Suppressor macrophage (primary cell): ENCODE data around the gene CCHCR1.
A peak's percentile ranks its signal among the peaks of the same experiment; 100 is the strongest.
"Not testable (repeated sequence)": the region's sequence is repeated elsewhere in the genome, so short reads cannot be mapped to it uniquely, and the experiment has no call there.

Experiments used
- DNase-seq, 4 experiments: peaks; one replicate each; pipeline ENCODE4 v3.0.0-alpha.2; 2020 to 2022

The CCHCR1 gene

DNA sequence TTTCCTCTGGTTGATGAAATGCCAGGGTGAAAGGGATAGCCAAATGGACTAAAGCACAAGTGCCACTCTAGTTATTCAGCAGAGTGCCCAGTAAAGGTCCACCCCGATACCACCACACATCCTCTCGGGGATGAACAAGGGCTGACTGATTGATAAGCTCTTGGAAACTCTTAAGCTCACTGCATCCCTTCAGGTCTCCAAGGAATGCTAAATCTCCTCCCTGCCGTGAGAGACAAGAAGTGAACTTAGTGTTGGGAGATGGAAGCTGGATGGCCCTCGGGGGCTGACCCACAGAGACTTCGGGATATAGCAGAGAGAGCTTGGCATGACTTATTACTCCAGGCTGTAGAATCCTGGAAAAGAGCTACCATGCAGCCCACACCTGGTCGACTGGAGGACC lies 26.3 kb upstream of the CCHCR1 start:
- not testable (repeated sequence) for DNase-seq

DNA sequence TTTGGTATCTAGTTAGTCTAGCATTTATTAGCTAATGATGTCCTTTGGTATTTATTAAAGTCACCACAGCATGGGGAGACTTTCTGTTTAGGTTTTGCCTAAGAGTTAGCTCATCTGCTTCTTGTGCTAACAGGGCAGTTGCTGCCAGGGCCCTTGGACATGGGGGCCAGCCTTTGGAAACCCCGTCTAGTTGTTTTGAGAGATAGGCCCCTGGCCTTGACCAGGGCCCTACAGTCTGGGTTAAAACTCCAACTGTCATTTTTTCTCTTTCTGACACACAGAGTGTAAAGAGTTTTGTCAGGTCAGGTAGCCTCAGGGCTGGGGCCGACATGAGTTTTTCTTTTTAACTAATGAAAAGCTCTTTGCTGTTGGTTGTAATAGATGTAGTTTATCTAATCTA lies 25.7 kb upstream of the CCHCR1 start:
- not testable (repeated sequence) for DNase-seq

DNA sequence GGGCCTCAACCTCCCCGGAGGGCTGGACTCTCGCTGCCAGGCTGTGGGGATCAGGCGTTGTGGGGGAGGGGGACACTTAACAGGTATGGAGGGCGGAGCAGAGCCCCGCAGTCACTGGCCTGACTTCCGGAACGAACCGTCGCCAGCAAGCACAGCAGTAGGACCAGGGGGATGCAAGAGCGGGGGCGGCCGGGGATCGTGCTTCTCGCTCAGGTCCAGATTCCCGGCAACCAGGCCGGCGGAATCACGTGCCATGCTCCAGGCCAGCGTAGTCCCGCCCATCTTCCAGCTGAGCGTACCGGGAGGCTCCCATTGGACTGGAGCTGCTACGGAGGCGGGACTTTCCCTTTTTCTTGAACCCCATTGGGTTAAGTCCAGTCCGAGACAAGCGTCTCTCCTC lies 22.9 kb upstream of the CCHCR1 start:
- DNase-seq = peak; percentile 80 to 88 (median 84)

DNA sequence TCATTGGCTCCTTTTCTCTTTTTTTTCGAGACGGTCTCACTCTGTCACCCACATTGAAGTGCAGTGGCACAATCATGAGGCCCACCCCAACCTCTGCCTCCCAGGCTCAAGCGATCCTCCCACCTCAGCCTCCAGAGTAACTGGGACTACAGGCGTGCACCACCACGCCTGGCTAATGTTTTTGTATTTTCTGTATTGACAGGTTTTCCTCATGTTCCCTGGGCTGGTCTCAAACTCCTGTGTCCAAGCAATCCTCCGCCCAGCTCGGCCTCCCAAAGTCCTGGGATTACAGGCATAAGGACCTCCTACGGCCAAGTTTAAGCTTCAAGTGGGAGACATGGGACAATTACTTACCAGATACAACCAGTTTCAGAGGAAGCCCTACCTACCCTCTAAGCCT lies 22.3 kb upstream of the CCHCR1 start:
- no peak for DNase-seq

DNA sequence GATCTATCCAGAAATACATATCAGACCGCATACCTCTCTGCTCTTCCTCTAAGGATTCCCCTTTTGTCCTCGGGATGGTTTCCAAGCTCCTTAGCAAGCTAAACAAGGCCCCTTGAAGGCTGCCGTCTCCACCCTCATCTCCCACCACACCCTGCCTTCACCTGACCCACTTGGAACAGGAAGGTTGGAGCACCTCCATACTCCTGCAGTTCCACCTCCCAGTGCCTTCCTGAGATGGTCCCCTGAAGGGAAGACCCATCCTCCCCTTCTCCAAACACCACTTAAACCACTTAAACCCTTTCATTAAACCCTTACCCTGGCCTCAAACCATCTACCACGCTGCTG lies 21.4 kb upstream of the CCHCR1 start:
- no peak for DNase-seq

DNA sequence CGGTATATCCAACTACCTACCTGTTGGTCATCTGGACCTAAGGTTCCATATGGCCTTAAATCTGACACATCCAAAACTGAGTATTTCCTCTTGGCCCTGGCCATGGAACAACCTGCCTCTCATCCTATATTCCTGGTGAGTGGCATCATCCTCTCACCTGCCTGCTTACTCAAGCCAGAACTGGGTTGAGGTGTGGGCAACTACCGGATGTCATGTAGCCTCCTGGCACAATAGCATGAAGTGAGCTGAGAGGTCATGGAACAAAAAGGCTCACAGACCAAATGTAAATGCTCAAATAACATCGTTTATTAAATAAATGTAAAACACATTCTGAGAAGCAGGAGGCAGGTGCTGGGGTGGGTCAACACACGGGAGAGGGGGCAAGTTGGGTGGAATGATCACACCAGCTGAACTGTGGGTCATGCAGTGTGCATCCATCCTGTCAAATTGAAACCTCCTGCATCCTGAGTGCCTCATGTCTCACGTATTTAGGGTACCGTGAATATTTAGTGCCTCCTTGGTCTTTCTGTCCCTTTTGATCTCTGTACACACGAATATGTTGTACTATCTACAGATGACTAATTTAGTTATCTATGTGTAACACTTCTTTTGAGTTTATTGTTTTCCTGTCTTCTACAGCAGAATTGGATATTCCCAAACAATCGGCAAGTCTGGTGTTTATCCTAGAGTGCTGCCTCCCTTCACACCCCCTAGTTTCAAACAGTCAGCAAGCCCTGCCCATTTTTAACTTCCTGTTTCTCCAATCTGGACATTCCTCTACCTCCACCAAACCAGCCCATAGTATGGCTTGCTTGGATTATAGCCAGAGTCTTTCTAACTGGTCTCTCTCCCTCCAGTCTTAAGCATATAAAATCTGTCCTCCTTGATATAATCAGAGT lies 20.8 kb upstream of the CCHCR1 start:
- peak in 1 of 4 experiments; percentile 20 for DNase-seq

DNA sequence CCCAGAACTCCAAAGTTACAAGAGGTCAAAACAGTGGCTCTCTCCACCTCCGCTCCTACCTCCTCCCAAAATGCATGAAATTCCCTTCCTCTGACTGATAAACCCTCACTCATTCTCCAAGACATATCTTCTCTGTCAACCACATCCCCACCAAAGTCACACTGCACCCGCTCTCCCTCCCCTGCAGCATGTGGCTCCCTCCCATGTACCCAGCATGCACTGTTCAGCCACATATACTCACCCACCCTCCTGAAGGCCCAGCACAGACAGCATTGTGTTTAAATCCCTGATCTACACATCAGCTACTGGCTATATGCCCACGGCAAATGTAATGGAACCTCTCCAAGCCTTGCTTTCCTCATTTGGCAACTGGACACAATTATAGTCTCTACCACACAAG lies 18.4 kb upstream of the CCHCR1 start:
- no peak for DNase-seq

DNA sequence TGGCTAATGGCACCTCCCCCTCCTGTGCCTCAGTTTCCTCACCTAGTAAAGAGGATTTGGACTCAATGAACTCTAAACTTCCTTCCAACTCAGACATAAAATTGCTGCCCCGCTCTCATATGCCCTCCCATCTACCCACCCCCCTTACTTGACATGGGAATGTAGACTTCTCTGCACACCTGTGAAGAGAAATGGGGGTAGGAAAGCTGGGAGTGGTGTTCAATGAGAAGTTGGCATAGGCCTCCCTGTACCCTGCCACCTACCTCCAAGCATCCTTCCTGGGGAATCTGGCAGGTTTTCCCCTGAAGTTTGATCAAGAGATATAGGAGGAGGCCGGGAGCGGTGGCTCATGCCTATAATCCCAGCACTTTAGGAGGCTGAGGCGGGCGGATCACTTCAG lies 16.8 kb upstream of the CCHCR1 start:
- DNase-seq = no peak

DNA sequence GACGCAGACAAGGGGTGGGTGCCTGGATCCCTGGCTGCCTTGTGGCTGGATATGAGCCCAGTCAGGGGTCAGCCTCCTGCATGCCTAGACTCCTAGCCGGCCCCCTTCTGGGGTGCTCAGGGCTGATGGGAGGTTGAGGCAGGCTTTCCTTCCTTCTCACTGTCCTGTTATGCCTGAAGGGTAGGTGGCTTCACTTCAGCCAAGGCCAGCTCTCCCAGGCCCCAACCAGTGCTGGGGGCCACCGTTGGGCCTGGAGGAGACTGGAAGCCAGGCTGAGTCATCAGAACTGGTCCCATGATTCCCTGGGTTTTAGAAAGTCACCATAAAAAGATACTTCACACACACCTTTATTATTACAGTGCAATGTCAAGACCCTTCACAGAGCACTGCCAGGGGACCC lies 15.8 kb upstream of the CCHCR1 start:
- DNase-seq = no peak

DNA sequence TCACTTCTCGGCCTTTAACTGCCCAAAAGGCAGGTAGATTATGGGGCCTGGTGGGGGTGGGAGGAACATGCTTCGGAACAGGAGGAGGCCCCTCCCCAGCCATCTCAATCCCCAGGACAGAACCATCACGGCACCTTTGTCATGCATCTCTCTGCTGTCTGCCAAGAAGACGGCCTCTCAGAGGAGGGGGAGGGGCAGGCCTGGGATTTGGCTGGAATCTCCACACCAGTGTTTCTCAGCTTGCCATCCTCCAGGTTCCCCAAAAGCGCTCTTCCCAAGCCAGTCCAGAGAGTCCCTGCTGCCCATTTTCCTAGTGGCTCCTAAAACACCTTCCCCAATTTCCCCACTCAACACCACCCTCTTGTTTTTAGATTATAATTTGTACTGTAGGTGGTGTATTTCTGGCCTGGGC lies 15.4 kb upstream of the CCHCR1 start:
- DNase-seq = no peak

DNA sequence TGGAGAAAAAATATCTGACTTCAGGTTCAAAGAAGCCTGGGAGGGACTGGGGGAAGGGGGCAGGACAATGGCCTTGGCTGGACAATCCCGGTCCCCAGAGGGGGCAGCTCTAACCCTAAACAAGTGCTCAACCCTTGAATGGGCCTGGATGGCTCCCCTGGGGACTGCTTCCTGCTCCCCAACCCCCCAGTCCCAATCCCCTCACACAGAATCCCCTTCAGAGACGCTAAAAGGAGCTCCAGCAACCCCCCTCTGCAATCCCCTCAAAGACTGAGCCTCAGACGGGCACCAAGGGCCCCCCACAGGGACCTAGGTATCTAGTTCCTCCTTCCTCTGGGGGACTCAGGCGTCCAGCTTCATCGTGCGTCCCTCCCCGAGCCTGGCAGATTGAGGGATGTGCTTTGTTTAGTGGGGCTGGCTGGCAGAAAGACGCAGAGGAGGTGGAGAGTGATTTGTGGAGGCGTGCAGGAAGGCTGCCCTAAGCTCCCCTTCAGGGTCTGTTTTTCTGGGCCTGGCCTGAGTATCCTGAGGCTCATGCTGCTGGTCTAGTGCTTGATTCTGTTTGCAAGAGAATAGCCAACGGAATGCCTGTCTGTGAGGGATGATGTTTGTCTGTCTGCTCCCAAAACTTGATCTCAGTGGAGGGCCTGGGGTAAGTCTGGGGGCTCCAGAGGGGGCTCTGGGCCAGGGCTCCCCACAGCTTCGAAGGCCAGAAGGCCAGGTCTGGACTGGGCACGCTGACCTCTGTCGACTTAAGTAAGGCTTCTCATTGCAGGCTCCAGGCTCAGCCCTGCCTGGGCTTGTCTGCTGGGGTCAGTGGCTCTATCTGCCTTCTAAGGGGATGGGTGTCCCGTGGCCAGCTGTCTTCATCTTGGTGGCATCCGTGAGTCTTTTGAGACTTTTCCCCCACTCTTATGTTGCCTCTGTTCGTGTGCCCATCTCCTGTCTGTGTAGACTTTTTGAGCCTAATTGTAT lies 14.6 kb upstream of the CCHCR1 start:
- DNase-seq = no peak

DNA sequence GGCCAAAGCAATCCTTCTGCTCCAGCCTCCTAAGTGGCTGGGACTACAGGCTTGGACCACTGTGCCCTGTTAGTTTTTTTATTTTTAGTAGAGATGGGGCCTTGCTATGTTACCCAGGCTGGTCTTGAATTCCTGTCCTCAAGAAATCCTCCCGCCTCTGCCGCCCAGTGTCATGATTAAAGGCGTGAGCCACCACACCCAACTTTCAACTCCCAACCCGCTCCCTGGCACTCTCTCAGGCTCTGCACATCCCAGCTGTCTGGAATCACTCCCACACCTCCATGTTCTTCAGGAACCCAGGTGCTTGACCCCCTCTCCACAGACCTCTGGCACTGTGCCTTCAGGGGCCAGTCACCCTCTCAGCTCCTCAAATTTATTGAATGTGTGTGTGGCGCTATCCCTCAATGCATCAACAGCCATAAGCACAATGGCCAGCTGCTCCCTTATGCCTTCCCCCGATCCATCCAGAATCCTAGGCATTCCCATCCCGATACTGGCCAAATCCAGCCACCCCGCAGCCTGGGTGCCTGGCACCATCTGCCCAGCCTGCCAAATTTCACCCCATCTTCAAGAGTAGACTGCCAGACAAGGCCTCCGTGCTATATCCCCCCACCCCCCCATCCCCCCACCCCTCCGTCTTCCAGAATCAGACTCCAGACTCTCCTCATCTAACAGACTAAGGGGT lies 13.5 kb upstream of the CCHCR1 start:
- no peak for DNase-seq

DNA sequence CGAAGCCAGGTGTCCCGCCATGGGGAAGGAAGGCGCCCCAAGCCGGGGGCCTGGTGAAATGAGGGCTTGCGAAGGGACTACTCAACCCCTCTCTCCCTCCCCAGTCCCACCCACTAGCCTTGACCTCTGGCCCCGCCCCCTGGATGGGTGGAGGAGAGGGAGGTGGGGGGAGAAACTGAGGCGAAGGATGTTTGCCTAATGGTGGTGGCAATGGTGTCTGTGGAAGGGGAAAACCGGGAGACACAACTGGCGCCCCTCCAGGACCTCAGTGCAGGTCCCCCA lies 12.9 kb upstream of the CCHCR1 start, which contains the start of gene POU5F1:
Gene POU5F1, minus strand, starts transcription at position 83 of the 282 bp plus-strand sequence. Its CDS starts 62 bp downstream, at position 21.
- DNase-seq = no peak

DNA sequence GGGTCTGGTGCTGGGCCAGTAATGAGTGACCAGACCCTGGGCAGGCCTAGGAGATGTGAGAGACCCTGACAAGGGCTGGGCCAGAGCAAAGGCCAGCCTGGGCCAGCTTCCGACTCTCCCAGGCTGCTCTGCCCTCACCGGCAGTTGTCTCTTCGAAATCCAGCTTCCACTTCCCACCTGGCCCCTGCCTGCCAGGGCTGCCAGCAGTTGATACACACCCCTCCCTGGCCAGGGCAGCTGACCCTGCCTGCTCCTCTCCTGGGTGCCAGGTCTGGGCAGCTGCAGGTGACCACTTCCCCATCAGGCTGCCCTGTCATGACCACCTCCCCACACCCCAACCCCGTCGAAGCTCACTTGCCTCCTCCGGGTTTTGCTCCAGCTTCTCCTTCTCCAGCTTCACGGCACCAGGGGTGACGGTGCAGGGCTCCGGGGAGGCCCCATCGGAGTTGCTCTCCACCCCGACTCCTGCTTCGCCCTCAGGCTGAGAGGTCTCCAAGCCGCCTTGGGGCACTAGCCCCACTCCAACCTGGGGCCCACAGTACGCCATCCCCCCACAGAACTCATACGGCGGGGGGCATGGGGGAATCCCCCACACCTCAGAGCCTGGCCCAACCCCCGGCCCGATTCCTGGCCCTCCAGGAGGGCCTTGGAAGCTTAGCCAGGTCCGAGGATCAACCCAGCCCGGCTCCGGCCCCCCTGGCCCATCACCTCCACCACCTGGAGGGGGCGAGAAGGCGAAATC lies 12.4 kb upstream of the CCHCR1 start:
- DNase-seq = not testable (repeated sequence)

DNA sequence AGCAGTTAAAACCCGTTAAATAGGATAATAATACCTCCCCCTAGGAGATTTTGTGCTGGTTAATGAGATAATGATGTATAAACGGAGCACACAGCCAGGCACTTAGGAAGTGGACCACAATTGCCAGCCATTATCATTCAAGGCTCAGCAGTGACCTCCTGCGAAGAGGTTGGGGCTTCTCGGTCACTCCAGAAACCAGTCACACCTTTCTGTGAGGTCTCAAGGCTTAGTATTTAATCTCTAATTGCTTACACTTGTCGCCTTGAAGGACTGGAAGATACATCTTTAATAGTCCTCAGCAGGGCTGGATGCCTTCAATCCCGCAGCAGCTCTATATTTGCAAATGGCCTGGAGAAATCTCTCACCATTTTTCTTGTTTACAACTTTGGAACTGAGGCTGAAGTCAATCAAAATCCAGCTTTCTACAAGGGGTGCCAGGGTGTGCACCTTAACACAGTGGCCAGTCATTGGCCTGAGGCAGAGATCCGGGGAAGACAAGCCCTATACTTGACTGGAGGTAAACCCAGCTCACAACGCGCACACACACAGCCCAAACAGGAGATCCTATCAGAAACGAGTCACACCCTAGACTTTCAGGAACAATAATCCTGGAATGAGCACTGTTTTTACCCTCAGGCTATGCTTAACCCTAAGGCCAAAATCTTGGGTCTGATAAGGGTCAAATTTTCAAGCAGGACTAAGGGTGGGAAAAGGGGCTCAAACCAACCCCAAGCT lies 11.7 kb upstream of the CCHCR1 start:
- no peak for DNase-seq

DNA sequence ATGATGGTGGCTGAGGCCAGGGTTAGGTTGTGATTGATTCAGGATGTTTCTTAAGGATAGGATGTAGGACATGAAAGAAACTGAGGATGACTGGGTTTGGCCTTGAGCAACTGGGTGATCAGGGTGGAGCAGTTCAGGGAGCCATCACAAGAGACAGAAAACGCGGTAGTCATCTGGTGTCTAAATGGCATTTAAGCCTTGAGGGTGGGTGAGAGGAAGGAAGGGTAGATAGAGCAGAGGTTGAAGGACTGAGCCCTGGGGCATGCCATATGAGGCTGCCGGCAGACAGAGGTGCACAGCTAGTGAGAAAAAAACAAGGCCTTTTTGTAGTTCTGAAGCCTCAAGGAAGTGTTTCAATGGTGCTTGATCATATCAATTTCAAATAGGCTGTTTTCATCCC lies 11.0 kb upstream of the CCHCR1 start:
- DNase-seq = no peak

DNA sequence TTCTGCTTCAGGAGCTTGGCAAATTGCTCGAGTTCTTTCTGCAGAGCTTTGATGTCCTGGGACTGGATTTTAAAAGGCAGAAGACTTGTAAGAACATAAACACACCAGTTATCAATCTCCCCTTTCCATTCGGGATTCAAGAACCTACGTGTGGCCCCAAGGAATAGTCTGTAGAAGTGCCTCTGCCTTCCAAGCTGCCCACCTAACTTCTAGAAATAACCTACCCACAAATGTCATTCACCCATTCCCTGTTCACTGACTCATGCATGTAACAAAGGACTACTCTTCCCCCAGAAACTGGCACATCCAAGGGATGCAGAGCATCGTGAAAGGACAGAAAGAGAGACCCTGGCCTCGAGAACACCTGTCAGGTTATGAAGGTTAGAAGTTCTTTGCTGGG lies 8.4 kb upstream of the CCHCR1 start:
- no peak for DNase-seq

DNA sequence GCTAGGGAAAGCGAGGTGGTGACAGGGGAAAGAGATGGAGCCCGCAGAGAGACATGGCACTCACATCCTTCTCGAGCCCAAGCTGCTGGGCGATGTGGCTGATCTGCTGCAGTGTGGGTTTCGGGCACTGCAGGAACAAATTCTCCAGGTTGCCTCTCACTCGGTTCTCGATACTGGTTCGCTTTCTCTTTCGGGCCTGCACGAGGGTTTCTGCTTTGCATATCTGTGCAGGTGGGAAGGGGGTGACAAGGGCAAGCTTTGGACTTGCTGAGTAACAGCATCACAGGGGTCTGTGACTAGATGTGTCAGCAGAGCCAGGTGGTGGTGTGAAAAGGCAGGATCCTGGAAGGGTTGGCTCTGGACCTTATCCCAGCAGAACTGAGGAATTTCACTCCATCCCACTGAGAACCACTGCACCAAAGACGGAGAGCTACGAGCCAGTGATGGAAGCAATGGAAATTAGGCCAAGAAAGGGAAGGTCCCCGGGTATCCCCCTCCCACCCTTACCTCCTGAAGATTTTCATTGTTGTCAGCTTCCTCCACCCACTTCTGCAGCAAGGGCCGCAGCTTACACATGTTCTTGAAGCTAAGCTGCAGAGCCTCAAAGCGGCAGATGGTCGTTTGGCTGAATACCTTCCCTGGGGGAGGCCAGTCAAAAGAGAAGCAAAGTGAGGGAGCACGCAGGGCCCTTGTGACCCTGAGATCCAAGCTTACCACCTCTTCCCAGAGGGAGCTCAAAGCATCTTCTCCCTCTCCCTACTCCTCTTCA lies 7.6 kb upstream of the CCHCR1 start:
- DNase-seq = not testable (repeated sequence)

DNA sequence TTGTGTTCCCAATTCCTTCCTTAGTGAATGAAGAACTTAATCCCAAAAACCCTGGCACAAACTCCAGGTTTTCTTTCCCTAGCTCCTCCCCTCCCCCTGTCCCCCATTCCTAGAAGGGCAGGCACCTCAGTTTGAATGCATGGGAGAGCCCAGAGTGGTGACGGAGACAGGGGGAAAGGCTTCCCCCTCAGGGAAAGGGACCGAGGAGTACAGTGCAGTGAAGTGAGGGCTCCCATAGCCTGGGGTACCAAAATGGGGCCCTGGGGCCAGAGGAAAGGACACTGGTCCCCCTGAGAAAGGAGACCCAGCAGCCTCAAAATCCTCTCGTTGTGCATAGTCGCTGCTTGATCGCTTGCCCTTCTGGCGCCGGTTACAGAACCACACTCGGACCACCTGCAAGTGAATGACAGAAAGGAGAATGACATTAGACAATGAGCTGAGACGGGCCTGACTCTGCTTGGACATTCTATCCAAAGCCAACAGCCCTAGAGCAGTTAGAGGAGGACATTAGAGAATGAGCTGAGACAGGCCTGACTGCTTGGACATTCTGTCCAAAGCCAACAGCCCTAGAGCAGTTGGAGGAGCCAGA lies 7.0 kb upstream of the CCHCR1 start:
- DNase-seq = not testable (repeated sequence)

DNA sequence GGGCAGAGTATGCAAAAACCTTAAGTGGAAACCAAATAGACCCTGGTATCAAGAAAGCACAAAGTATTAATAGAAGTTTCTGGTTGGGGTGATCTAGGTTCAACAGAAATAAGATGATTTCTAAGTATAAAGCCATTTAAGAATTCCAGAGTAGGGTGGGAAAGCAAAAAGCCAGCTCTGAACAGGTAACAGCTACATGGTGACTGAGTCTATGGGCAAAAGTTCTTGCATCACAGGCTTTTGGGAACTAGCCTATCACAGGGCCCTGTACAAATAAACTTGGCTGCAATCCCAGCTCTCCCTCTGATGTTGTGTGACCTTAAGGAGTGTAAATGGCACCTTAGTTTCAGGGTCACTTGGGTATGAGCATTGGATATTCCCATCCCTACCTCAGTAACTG lies 6.3 kb upstream of the CCHCR1 start:
- DNase-seq = no peak
